HCT116 (cell line): Measurements from ENCODE around the gene KRT2. TPM values are rescaled to one million over a fixed set of nuclear protein-coding genes. Genes with fewer than 3 reads are reported as not detected.

Experiments used
- ATAC-seq: fragments of 200-7000 bp; cut with Tn5 transposase; 2 replicates; pipeline ENCODE4 v1.9.1; 2020; ENCODE audit warnings: mild to moderate bottlenecking, moderate library complexity
- BruUV-seq: library from RNA; stranded (reverse); fragments of 400-500 nt; replicated peaks from 2 replicates; lab custom pipeline; 2021; lab: Mats Ljungman, UMichigan
- CTCF ChIA-PET: fragments of 300-600 bp; sonication (Branson Sonifier 250); formaldehyde crosslinking; loops from one replicate; lab custom pipeline; 2021; ENCODE audit warnings: antibody characterized with exemption; lab: Charles Lee
- POLR2A ChIA-PET: fragments of 300-600, 350-600 bp; sonication (Branson Sonifier 250); formaldehyde crosslinking; loops from one replicate; lab custom pipeline; 2021; ENCODE audit warnings: antibody characterized with exemption; lab: Charles Lee
- RAD21 ChIA-PET, 2 experiments: fragments of 300-600 bp; sonication (Branson Sonifier 250); formaldehyde crosslinking; loops; one replicate each; lab custom pipeline; 2023; ENCODE audit warnings: low total read pairs in 2 of 2; ENCODE audit not compliant: uncharacterized antibody in 2 of 2, unreplicated experiment in 2 of 2, low non-redundant PET in 1 of 2; lab: Charles Lee
- DNase-seq: peaks from one replicate; pipeline ENCODE4 v3.0.0-alpha.2; 2010; ENCODE audit warnings: low read depth, low spot score
- H2AFZ ChIP-seq: fragments of 200-600 bp; shearing (Covaris generic), sonication (generic); 2 replicates; pipeline ENCODE4 v1.6.1; 2017; ENCODE audit warnings: low read depth, mixed run types, mixed read lengths, antibody characterized with exemption, low read length; ENCODE audit not compliant: poor library complexity, severe bottlenecking
- H3K27ac ChIP-seq: 2 replicates; pipeline ENCODE4 v1.5.1; 2012; ENCODE audit warnings: low read depth, low read length
- H3K27me3 ChIP-seq: fragments of 200-600 bp; sonication (generic); 2 replicates; pipeline ENCODE4 v1.6.1; 2016; ENCODE audit warnings: mixed run types, low read length, mixed read lengths; ENCODE audit not compliant: insufficient read depth
- H3K36me3 ChIP-seq, 2 experiments: fragments of 200-500 bp in 1 of 2; fragments of 200-600 bp in 1 of 2; sonication (Bioruptor generic) in 1 of 2; sonication (generic) in 1 of 2; 2 replicates each; pipeline versions ENCODE4 v1.5.1 to v1.6.1; 2014 to 2016; ENCODE audit warnings: low read length in 2 of 2, inconsistent platforms in 1 of 2, mixed read lengths in 1 of 2, mixed run types in 1 of 2; ENCODE audit not compliant: insufficient read depth in 2 of 2, control insufficient read depth in 1 of 2
- H3K4me1 ChIP-seq, 2 experiments: fragments of 200-600 bp in 1 of 2; sonication (generic) in 1 of 2; 2 replicates each; pipeline versions ENCODE4 v1.5.1 to v1.6.1; 2012 to 2017; ENCODE audit warnings: low read length in 2 of 2, inconsistent platforms in 1 of 2, mild to moderate bottlenecking in 1 of 2, mixed read lengths in 1 of 2, mixed run types in 1 of 2, moderate library complexity in 1 of 2; ENCODE audit not compliant: insufficient read depth in 2 of 2, control insufficient read depth in 1 of 2
- H3K4me2 ChIP-seq: fragments of 200-600 bp; sonication (generic); 2 replicates; pipeline ENCODE4 v1.6.1; 2017; ENCODE audit warnings: mixed run types, low read length, mixed read lengths
- H3K4me3 ChIP-seq, 2 experiments: fragments of 200-600 bp in 1 of 2; sonication (generic) in 1 of 2; replicated peaks in 1 of 2; 2 replicates each; pipeline ENCODE4 v1.5.1; 2011 to 2016; ENCODE audit warnings: low read length in 2 of 2, control low read depth in 1 of 2, low read depth in 1 of 2, mild to moderate bottlenecking in 1 of 2, mixed read lengths in 1 of 2, mixed run types in 1 of 2
- H3K79me2 ChIP-seq: fragments of 200-600 bp; sonication (generic); 2 replicates; pipeline ENCODE4 v1.6.1; 2017; ENCODE audit warnings: mild to moderate bottlenecking, mixed run types, low read length, moderate library complexity, mixed read lengths; ENCODE audit not compliant: insufficient read depth
- H3K9ac ChIP-seq: fragments of 200-600 bp; sonication (generic); 2 replicates; pipeline ENCODE4 v1.6.1; 2016; ENCODE audit warnings: low read length, mixed read lengths
- H3K9me2 ChIP-seq: fragments of 200-600 bp; sonication (generic), shearing (Covaris generic); 2 replicates; pipeline ENCODE4 v1.6.1; 2017; ENCODE audit warnings: mixed run types, mild to moderate bottlenecking, moderate library complexity; ENCODE audit not compliant: insufficient read depth
- H3K9me3 ChIP-seq, 2 experiments: fragments of 200-500 bp in 1 of 2; fragments of 200-600 bp in 1 of 2; sonication (Bioruptor generic) in 1 of 2; sonication (generic) in 1 of 2; 2 replicates each; pipeline ENCODE4 v1.6.1; 2014 to 2017; ENCODE audit warnings: low read length in 2 of 2, mixed read lengths in 2 of 2, inconsistent platforms in 1 of 2, low read depth in 1 of 2, mild to moderate bottlenecking in 1 of 2, mixed run types in 1 of 2, moderate library complexity in 1 of 2; ENCODE audit not compliant: control insufficient read depth in 1 of 2, insufficient read depth in 1 of 2
- H4K20me1 ChIP-seq: fragments of 200-600 bp; sonication (generic), shearing (Covaris generic); 2 replicates; pipeline ENCODE4 v1.6.1; 2017; ENCODE audit warnings: mixed run types, mild to moderate bottlenecking, moderate library complexity; ENCODE audit not compliant: insufficient read depth
- ATF3 ChIP-seq: IDR thresholded peaks from 2 replicates; pipeline ENCODE4 v1.6.1; 2012
- EGR1 ChIP-seq: IDR thresholded peaks from 2 replicates; pipeline ENCODE4 v1.6.1; 2012; ENCODE audit warnings: low read depth
- EZH2phosphoT487 ChIP-seq: fragments of 200-600 bp; IDR thresholded peaks from 2 replicates; pipeline ENCODE4 v1.6.1; 2018; ENCODE audit warnings: antibody characterized with exemption, borderline replicate concordance
- JUND ChIP-seq: IDR thresholded peaks from 2 replicates; pipeline ENCODE4 v1.6.1; 2012
- RAD21 ChIP-seq: IDR thresholded peaks from 2 replicates; pipeline ENCODE4 v1.6.1; 2012; ENCODE audit warnings: low read depth, mild to moderate bottlenecking
- REST ChIP-seq: IDR thresholded peaks from 2 replicates; pipeline ENCODE4 v1.6.1; 2012; ENCODE audit warnings: low read depth
- SIN3A ChIP-seq: IDR thresholded peaks from 2 replicates; pipeline ENCODE4 v1.6.1; 2012; ENCODE audit warnings: low read depth
- ZBTB33 ChIP-seq: IDR thresholded peaks from 2 replicates; pipeline ENCODE4 v1.6.1; 2011; ENCODE audit warnings: mild to moderate bottlenecking, low read length, moderate library complexity; ENCODE audit not compliant: insufficient replicate concordance; ENCODE audit errors: extremely low read depth
- ZFX ChIP-seq: fragments of 450-650 bp; IDR thresholded peaks from 2 replicates; pipeline ENCODE4 v1.6.1; 2017
- intact Hi-C: fragments of 100-400 bp; cut with micrococcal nuclease; formaldehyde crosslinking; loops from 2 replicates; pipeline ENCODE4 v1.10.0; 2022
- total RNA-seq: library from RNA; stranded (reverse); gene quantifications from one replicate; pipeline ENCODE4 v1.2.1, GENCODE V29; 2021; ENCODE audit not compliant: unreplicated experiment

KRT2 gene
- total RNA-seq, 1 experiment from 2014 or later, result not detected

- Histone ChIP-seq H3K4me2 (peak overlapping the region; percentile 39), H2AFZ (no peak overlapping the region), H3K4me1 (peaks cover 0 to 23% of the 10 kb centered on the region in 2 experiments; a peak in 2 of 4 replicates), H3K4me3 (no peak overlapping the region), H3K9me2 (no peaks in the 10 kb centered on the region), H3K27ac (no peak overlapping the region), H3K27me3 (peaks cover 9% of the 10 kb centered on the region; the same call in 1 of the 2 replicates), H3K9me3 (no peaks in the 10 kb centered on the region), H4K20me1 (no peaks in the 10 kb centered on the region), H3K9ac (no peak overlapping the region), H3K79me2 (no peaks in the 10 kb centered on the region), H3K36me3 (no peaks in the 10 kb centered on the region)
- ATAC-seq, result peak; percentile 85
- TF ChIP-seq EGR1, result no peak
- 0 out of 2 replicates have a peak, but pooled peaks have one; percentile 21 for TF ChIP-seq JUND
- TF ChIP-seq ATF3, result no peak
- 0 out of 2 replicates have a peak, but pooled peaks have one; percentile 28 for TF ChIP-seq SIN3A
- no peak for TF ChIP-seq EZH2phosphoT487
- DNase-seq, result peak; percentile 27
- intact Hi-C loops, result no loop called here
- BruUV-seq, result no TSS peak
- RAD21 ChIA-PET, result no interaction called here
- CTCF ChIA-PET, result interaction anchor here (1.0 to 1.6 kb wide), 2 partner anchors 193 to 300 kb away, joined by 3 read pairs; no protein-coding TSS in a partner anchor
- POLR2A ChIA-PET, result interaction anchor here (1.3 kb wide), 1 partner anchor 193 kb away, joined by 3 read pairs; no protein-coding TSS in a partner anchor
Observed at GRCh38 chr12:52672321-52672933, 20.4 kb upstream of the KRT2 start.

- POLR2A ChIA-PET, result no interaction called here
Observed at GRCh38 chr12:52670961-52671360, 18.9 kb upstream of the KRT2 start.

More at GRCh38 chr12:52670961-52671360, 18.9 kb upstream of the KRT2 start:
- no peaks in the 10 kb centered on the region for H3K36me3 ChIP-seq
- intact Hi-C loops, result no loop called here
- no peak for DNase-seq
- H3K9ac ChIP-seq, result no peak overlapping the region
- ChIA-PET RAD21 (no interaction called here), CTCF (no interaction called here)
- no peak overlapping the region for H3K27ac ChIP-seq
- peaks cover 0 to 23% of the 10 kb centered on the region in 2 experiments; a peak in 2 of 4 replicates for H3K4me1 ChIP-seq
- H3K79me2 ChIP-seq, result no peaks in the 10 kb centered on the region
- ATAC-seq, result no peak
- TF ChIP-seq ZFX (no peak), RAD21 (no peak), REST (no peak), ZBTB33 (no peak), EGR1 (no peak), EZH2phosphoT487 (no peak), JUND (no peak)
- no peak overlapping the region for H3K4me2 ChIP-seq
- no peak overlapping the region for H2AFZ ChIP-seq
- no peaks in the 10 kb centered on the region for H4K20me1 ChIP-seq
- no peaks in the 10 kb centered on the region for H3K9me3 ChIP-seq
- no peak overlapping the region for H3K4me3 ChIP-seq
- peaks cover 9% of the 10 kb centered on the region; the same call in 1 of the 2 replicates for H3K27me3 ChIP-seq
- no TSS peak for BruUV-seq
- no peaks in the 10 kb centered on the region for H3K9me2 ChIP-seq
